ENCODE results near the gene BGN.

BGN gene

DNA sequence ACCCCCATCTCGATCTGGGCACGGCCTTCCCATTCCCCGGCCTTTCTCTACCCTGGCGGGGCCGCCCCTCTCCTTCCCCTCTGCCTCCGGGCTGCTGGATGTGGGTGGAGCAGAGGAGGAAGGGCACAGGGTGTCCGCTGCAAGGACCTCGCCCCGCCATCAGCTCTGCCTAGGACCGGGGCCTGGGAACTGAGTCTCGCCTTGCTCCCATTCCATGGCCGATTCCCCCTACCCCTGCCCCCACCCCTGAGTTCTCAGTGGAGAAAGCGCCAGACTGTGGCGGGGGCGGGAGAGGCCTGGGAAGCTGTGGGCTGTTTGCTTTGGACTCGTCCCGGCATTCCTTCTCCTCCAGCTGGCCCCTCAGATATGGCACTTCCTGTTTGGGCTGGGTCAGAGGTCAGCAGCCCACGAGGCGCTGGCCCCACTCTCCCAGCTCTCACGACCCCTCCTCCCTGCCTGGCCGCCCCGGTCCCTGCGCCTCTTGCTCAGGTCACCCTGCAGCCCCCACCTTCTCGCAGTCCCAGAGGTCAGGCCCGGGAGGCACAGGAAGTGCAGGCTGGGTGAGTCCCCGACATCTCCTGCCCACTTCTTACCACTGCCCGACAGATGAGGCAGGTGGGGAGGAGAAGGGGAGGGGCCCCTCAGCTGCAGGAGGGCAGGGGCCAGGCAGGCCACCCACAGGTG lies 6.4 kb upstream of the BGN start:
- H3K4me3 ChIP-seq (ENCODE audit: insufficient read depth in 1 of 2, low read depth in 1 of 2, low read length in 2 of 2), result no peak overlapping the region
- no peaks in the 10 kb centered on the region for H3K9me3 ChIP-seq (ENCODE audit: control insufficient read depth, low read length)
- peak overlapping the region; percentile 99 for H4K91ac ChIP-seq (ENCODE audit: low read length)
- no peak overlapping the region for H3K23ac ChIP-seq (ENCODE audit: low read length in 2 of 2)
- no peak overlapping the region for H3K27ac ChIP-seq (ENCODE audit: low read length, poor library complexity, severe bottlenecking)
- peak overlapping the region; percentile 88 for H2AFZ ChIP-seq (ENCODE audit: low read depth, low read length)
- peak overlapping the region; percentile 49 for H2BK120ac ChIP-seq (ENCODE audit: low read depth, low read length)
- peak overlapping the region; percentile 94 for H2BK15ac ChIP-seq (ENCODE audit: low read depth, poor library complexity, severe bottlenecking)
- H3K79me1 ChIP-seq (replicated peaks; ENCODE audit: low read length, poor library complexity, severe bottlenecking), result no peaks in the 10 kb centered on the region
- no peak overlapping the region for H3K9ac ChIP-seq (ENCODE audit: low read length)
- no peak for DNase-seq
- peak overlapping the region; percentile 98 for H4K8ac ChIP-seq (ENCODE audit: low read length)
- H3K14ac ChIP-seq (ENCODE audit: low read length in 2 of 2), result peak overlapping the region in 1 of 2 experiments; percentile 41
- H3K4me1 ChIP-seq (ENCODE audit: control insufficient read depth, insufficient read depth, low read depth, low read length), result peaks cover 43% of the 10 kb centered on the region
- WGBS, result no CpG with 5 or more reads among the region's 27 CpGs
- no peaks in the 10 kb centered on the region for H3K27me3 ChIP-seq (ENCODE audit: control insufficient read depth in 1 of 2, insufficient read depth in 1 of 2, low read length in 2 of 2)
- H2AK5ac ChIP-seq (ENCODE audit: low read length, severe bottlenecking), result peak overlapping the region; percentile 89
- peak overlapping the region; percentile 93 to 97 for H2BK12ac ChIP-seq (ENCODE audit: low read length in 2 of 2)
- H2BK5ac ChIP-seq (ENCODE audit: low read depth, low read length, poor library complexity, severe bottlenecking), result peak overlapping the region; percentile 66
- no peaks in the 10 kb centered on the region for H3K36me3 ChIP-seq (ENCODE audit: control insufficient read depth in 1 of 2, insufficient read depth in 2 of 2, low read depth in 1 of 2, low read length in 2 of 2)
- no peak overlapping the region for H3K4me2 ChIP-seq (ENCODE audit: low read length, poor library complexity, severe bottlenecking)
- peak overlapping the region; percentile 40 to 58 for H3K4ac ChIP-seq (ENCODE audit: low read depth in 1 of 2, low read length in 2 of 2)
- peak overlapping the region; percentile 84 to 85 for H3K18ac ChIP-seq (ENCODE audit: low read depth in 1 of 2, low read length in 2 of 2)

- no peak overlapping the region for H3K14ac ChIP-seq (ENCODE audit: low read length in 2 of 2)
- H2AFZ ChIP-seq (ENCODE audit: low read depth, low read length), result no peak overlapping the region
- no peak overlapping the region for H3K23ac ChIP-seq (ENCODE audit: low read length in 2 of 2)
- H3K36me3 ChIP-seq (ENCODE audit: control insufficient read depth in 1 of 2, insufficient read depth in 2 of 2, low read depth in 1 of 2, low read length in 2 of 2), result no peaks in the 10 kb centered on the region
- H3K18ac ChIP-seq (ENCODE audit: low read depth in 1 of 2, low read length in 2 of 2), result peak overlapping the region in 1 of 2 experiments; percentile 37
- H3K4ac ChIP-seq (ENCODE audit: low read depth in 1 of 2, low read length in 2 of 2), result peak overlapping the region in 1 of 2 experiments; percentile 42
- no peaks in the 10 kb centered on the region for H3K9me3 ChIP-seq (ENCODE audit: control insufficient read depth, low read length)
- peaks cover 0 to 2% of the 10 kb centered on the region in 2 experiments for H3K27me3 ChIP-seq (ENCODE audit: control insufficient read depth in 1 of 2, insufficient read depth in 1 of 2, low read length in 2 of 2)
- peak overlapping the region in 1 of 2 experiments; percentile 63 for H2BK12ac ChIP-seq (ENCODE audit: low read length in 2 of 2)
- H4K91ac ChIP-seq (ENCODE audit: low read length), result peak overlapping the region; percentile 84
- no peak overlapping the region for H3K9ac ChIP-seq (ENCODE audit: low read length)
- no peak for DNase-seq
- peaks cover 51% of the 10 kb centered on the region for H3K4me1 ChIP-seq (ENCODE audit: control insufficient read depth, insufficient read depth, low read depth, low read length)
- H3K79me1 ChIP-seq (replicated peaks; ENCODE audit: low read length, poor library complexity, severe bottlenecking), result no peaks in the 10 kb centered on the region
- H3K27ac ChIP-seq (ENCODE audit: low read length, poor library complexity, severe bottlenecking), result no peak overlapping the region
- WGBS, result 93% methylated on average over 13 of the region's 20 CpGs
- H2BK120ac ChIP-seq (ENCODE audit: low read depth, low read length), result no peak overlapping the region
- peak overlapping the region; percentile 38 for H2AK5ac ChIP-seq (ENCODE audit: low read length, severe bottlenecking)
- H2BK15ac ChIP-seq (ENCODE audit: low read depth, poor library complexity, severe bottlenecking), result peak overlapping the region; percentile 20
- no peak overlapping the region for H2BK5ac ChIP-seq (ENCODE audit: low read depth, low read length, poor library complexity, severe bottlenecking)
- no peak overlapping the region for H4K8ac ChIP-seq (ENCODE audit: low read length)
- H3K4me2 ChIP-seq (ENCODE audit: low read length, poor library complexity, severe bottlenecking), result no peak overlapping the region
- no peak overlapping the region for H3K4me3 ChIP-seq (ENCODE audit: insufficient read depth in 1 of 2, low read depth in 1 of 2, low read length in 2 of 2)
Measured at GRCh38 chrX:153490217-153490930, 4.4 kb upstream of the BGN start.

DNA sequence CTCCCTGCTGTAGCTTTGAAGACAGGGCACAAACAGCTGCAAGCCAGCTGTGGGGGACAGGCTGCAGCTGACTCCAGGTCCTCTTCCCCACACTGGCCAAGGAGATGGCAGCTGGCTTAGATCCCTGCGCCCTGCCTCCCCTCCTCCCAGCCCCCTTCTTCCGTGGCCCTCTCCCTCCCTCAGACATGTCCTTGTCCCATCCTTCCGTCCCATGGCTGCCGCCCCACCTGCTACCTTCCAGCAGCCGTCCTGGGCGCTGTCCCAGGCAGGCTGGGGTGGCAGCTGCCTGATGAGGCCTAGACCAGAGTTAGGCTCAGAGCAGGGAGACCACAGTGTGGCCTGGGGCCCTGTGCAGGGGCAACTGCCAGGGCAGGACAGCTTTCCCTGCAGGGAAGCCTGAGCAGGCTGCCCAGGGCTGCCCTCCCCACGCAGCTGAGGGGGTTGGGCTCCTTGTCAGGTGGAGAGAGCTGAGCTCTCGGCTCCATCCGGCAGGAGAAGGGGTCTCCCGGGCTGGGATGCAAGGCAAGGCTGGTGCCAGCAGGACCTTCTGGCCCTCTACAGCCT lies 3.3 kb upstream of the BGN start:
- Histone ChIP-seq H3K4ac (ENCODE audit: low read depth in 1 of 2, low read length in 2 of 2) (peak overlapping the region; percentile 64 to 80), H3K27ac (ENCODE audit: low read length, poor library complexity, severe bottlenecking) (peak overlapping the region; percentile 24), H2BK12ac (ENCODE audit: low read length in 2 of 2) (peak overlapping the region; percentile 66 to 98), H3K23ac (ENCODE audit: low read length in 2 of 2) (no peak overlapping the region), H3K18ac (ENCODE audit: low read depth in 1 of 2, low read length in 2 of 2) (peak overlapping the region; percentile 28 to 88), H4K91ac (ENCODE audit: low read length) (peak overlapping the region; percentile 93), H2AFZ (ENCODE audit: low read depth, low read length) (peak overlapping the region; percentile 83), H3K27me3 (ENCODE audit: control insufficient read depth in 1 of 2, insufficient read depth in 1 of 2, low read length in 2 of 2) (peaks cover 0 to 2% of the 10 kb centered on the region in 2 experiments), H2BK5ac (ENCODE audit: low read depth, low read length, poor library complexity, severe bottlenecking) (peak overlapping the region; percentile 24), H2BK15ac (ENCODE audit: low read depth, poor library complexity, severe bottlenecking) (peak overlapping the region; percentile 28), H3K9ac (ENCODE audit: low read length) (no peak overlapping the region), H2BK120ac (ENCODE audit: low read depth, low read length) (peak overlapping the region; percentile 61), H3K4me2 (ENCODE audit: low read length, poor library complexity, severe bottlenecking) (no peak overlapping the region), H3K79me1 (replicated peaks; ENCODE audit: low read length, poor library complexity, severe bottlenecking) (no peaks in the 10 kb centered on the region), H3K36me3 (ENCODE audit: control insufficient read depth in 1 of 2, insufficient read depth in 2 of 2, low read depth in 1 of 2, low read length in 2 of 2) (no peaks in the 10 kb centered on the region), H3K14ac (ENCODE audit: low read length in 2 of 2) (peak overlapping the region in 1 of 2 experiments; percentile 63), H4K8ac (ENCODE audit: low read length) (peak overlapping the region; percentile 97), H2AK5ac (ENCODE audit: low read length, severe bottlenecking) (no peak overlapping the region), H3K4me3 (ENCODE audit: insufficient read depth in 1 of 2, low read depth in 1 of 2, low read length in 2 of 2) (no peak overlapping the region), H3K4me1 (ENCODE audit: control insufficient read depth, insufficient read depth, low read depth, low read length) (peaks cover 58% of the 10 kb centered on the region), H3K9me3 (ENCODE audit: control insufficient read depth, low read length) (no peaks in the 10 kb centered on the region)
- DNase-seq, result peak; percentile 14
- WGBS, result 56% methylated on average over 6 of the region's 10 CpGs

DNA sequence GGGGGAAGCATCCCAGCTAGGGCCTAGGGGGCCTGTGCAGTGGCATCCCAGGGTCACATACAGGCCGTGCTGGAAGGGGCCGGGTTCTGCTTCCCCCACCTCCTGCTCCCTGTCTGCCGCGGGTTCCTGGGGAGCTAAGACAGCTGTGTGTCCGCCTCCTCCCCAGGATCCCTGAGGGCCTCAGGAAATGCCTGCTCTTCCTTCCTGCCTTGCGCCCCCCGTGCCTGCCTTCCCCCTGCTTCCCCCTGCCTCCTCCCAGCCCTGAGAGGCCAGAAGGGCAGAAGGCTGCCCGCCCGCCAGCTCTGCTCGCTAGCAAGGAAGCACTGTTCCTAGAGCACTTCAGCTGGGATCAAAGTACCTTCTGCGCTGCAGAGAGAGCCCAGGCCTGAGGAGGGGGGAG lies 2.9 kb upstream of the BGN start:
- Histone ChIP-seq H3K4me2 (ENCODE audit: low read length, poor library complexity, severe bottlenecking) (no peak overlapping the region), H2BK120ac (ENCODE audit: low read depth, low read length) (no peak overlapping the region), H2AK5ac (ENCODE audit: low read length, severe bottlenecking) (no peak overlapping the region), H3K27ac (ENCODE audit: low read length, poor library complexity, severe bottlenecking) (peak overlapping the region; percentile 24), H3K4me1 (ENCODE audit: control insufficient read depth, insufficient read depth, low read depth, low read length) (peaks cover 56% of the 10 kb centered on the region), H3K4me3 (ENCODE audit: insufficient read depth in 1 of 2, low read depth in 1 of 2, low read length in 2 of 2) (no peak overlapping the region), H3K36me3 (ENCODE audit: control insufficient read depth in 1 of 2, insufficient read depth in 2 of 2, low read depth in 1 of 2, low read length in 2 of 2) (no peaks in the 10 kb centered on the region), H2BK15ac (ENCODE audit: low read depth, poor library complexity, severe bottlenecking) (no peak overlapping the region), H3K9me3 (ENCODE audit: control insufficient read depth, low read length) (no peaks in the 10 kb centered on the region), H2AFZ (ENCODE audit: low read depth, low read length) (no peak overlapping the region), H3K27me3 (ENCODE audit: control insufficient read depth in 1 of 2, insufficient read depth in 1 of 2, low read length in 2 of 2) (peaks cover 0 to 2% of the 10 kb centered on the region in 2 experiments), H3K18ac (ENCODE audit: low read depth in 1 of 2, low read length in 2 of 2) (peak overlapping the region; percentile 28 to 88), H4K8ac (ENCODE audit: low read length) (no peak overlapping the region), H2BK5ac (ENCODE audit: low read depth, low read length, poor library complexity, severe bottlenecking) (no peak overlapping the region), H3K14ac (ENCODE audit: low read length in 2 of 2) (no peak overlapping the region), H3K23ac (ENCODE audit: low read length in 2 of 2) (no peak overlapping the region), H3K9ac (ENCODE audit: low read length) (no peak overlapping the region), H3K79me1 (replicated peaks; ENCODE audit: low read length, poor library complexity, severe bottlenecking) (no peaks in the 10 kb centered on the region), H4K91ac (ENCODE audit: low read length) (peak overlapping the region; percentile 93), H3K4ac (ENCODE audit: low read depth in 1 of 2, low read length in 2 of 2) (peak overlapping the region; percentile 64 to 80), H2BK12ac (ENCODE audit: low read length in 2 of 2) (peak overlapping the region in 1 of 2 experiments; percentile 98)
- DNase-seq, result no peak
- WGBS, result 5% methylated on average over 5 of the region's 11 CpGs
